Myocyte (in vitro differentiated cells): ENCODE results near the gene FHOD1. TPM values are rescaled to one million over a fixed set of nuclear protein-coding genes. Genes with fewer than 3 reads are reported as not detected.

ENCODE experiments used
- DNase-seq: peaks from one replicate; pipeline ENCODE4 v3.0.0-alpha.2; 2012; ENCODE audit warnings: low read depth
- total RNA-seq: library from RNA; depleted of rRNA; stranded (reverse); fragments of >200 nt; gene quantifications from 2 replicates; pipeline ENCODE4 v1.2.3, GENCODE V29; 2014

FHOD1 gene
- total RNA-seq, 1 donor from 2014 or later: 28.5 TPM

DNA sequence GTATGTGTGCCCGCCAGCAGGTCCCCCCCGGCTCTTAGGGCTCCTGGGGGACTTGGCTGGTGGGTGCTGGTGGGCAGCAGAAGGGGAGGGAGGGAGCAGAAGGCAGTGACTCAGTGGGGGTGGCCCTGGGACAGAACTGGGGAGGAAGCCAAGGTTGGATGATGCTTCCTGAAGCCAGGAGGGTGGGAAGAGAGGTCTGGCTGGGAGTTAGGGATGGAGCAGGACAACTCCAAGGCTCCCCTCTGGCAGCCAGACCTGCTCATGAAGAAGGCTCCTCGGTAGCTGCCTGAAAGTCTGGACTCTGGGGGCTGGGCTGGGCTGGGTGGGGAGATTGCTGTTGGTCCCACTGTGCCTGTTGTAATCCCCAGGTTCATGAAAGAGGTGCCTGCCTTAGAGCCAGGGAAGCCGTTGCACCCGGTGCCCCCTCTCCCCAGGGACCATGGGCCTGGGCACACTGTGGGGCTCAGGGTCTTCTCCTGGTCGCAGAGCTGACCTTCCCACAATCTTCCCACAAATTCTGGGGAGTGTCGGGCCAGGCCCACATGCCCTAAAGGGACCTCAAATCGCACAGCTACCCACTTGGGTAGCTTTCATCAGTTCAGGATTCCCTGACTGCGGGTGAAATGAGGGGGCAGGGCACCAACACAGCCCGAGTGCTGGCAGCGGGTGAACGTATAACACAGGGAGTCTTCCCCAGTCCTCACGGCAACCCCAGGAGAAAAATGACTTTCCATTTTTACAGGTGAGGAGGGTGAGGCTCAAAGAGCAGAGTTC is 30.9 kb upstream of the FHOD1 start:
- peak; percentile 50 for DNase-seq

DNA sequence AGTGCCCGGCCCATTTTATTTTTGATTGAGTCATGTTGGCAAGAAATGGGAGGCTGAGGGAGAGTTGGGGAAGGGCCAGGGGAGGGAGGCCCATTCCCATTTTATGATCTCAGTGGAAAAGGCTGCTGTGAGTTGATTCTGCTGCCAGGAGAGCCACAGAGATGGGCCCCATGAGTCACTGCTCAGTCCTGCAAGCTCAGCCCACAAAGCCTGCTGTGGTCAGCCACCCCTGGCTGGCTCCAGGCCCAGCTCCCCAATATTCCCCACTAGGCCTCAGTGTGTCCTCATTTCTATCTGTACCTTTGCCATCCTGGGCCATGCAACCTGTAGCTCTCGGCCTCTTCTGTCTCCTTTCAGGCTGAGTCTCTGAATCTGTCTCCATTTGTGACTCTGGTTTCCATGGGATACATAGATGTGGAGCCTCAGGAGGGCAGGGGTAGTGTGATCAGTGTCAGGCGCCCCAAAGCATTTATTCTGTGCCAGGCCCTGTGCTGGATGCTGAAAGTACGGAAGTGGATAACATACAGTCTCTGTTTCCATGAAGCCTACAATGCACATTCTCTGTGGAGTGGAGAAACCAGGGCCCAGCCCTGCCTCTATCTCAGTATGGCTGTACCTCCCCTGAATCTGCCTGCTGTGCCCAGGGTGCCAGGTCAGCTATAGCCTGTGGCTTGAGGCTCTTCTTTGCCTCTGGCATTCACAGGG is 30.2 kb upstream of the FHOD1 start:
- DNase-seq: peak; percentile 99

DNA sequence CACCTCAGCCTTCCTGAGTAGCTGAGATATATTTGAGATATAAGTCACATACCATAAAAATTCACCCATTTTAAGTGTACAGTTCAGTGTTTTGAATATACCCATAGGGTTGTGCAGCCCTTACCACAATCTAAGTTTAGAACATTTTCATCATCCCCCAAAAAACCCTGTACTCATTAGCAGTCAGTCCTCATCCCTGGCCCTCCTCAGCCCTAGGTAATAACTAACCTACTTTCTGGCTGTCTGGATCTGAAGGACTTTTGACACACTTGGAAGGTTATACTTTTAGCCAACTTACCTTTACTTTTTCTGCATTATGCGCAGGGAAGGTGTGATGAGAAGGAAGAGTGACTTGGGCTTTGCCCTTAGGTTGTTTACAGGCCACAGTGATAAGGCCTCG is 28.0 kb upstream of the FHOD1 start:
- no peak for DNase-seq

DNA sequence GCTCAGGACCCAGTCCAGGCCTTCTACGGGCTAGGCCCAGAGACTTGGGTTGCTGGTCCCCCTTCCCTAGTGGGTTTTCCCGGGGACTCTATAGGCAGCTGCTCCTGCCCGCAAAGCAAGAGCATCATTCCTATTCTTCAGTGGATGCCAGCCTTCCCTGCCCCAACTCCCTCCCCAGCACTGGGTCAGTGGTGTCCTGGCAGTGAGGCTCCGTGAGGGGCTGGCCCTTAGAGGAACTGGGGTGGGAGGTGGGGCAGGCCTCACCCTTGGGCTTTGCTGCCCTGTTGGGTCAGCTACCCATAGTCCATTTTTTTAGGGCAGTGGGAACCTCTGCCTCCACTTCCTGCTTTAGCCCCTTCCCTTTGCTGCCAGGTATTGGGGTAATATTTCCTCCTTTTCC is 24.2 kb upstream of the FHOD1 start:
- DNase-seq: no peak

DNA sequence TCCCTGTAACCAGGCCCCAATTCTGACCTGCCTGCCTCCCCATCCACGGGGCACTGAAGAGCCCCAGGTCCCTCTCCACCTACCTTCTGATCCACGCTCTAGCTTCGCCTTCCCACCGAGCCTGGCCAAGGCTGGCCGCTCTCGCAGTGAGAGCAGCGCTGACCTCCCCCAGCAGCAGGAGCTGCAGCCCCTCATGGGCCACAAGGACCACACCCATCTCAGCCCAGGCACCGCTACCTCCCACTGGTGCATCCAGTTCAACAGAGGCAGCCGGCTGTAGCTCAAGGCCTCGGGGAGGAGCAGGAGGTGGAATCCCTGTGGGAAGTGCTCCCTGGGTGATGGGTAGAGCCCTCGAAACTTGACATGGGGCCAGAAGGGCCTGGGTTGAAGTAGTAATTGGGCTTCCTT is 23.7 kb upstream of the FHOD1 start:
- no peak for DNase-seq

DNA sequence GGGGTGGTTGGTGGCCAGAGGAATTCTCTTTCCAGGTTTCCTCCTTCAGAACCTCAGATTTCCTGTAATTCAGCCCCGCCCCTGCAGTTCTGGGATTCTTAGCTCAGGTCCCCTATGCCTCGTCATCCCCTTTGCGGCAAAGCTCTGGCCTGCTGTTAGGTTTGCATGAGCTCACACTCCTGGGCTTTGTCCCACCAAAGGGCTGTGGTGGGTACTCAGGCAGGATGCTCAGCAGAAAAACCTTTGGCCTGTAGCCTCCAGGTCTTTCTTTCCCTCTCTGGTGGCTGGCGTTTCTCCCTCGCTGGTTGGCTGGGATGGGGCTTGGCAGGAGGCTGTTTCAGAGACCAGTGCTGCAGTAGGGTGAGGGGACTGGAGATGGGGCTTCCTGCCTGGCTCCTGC is 22.5 kb upstream of the FHOD1 start:
- no peak for DNase-seq

DNA sequence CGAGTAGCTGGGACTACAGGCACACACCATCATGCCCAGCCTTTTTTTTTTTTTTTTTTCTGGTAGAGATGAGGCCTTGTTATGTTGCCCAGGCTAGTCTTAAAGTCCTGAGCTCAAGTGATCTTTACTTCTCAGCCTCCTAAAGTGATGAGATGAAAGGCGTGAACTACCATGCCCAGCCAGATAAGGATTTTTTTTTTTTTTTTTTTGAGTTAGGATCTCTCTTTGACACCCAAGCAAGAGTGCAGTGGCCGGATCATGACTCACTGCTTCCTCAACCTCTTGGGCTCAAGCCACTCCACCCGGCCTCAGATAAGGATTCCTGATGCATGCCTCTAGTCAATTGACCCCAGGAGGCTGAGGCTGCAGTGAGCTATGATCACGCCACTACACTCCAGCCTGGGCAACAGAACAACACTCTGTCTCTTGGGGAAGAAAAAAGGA is 20.9 kb upstream of the FHOD1 start:
- DNase-seq: peak; percentile 81

DNA sequence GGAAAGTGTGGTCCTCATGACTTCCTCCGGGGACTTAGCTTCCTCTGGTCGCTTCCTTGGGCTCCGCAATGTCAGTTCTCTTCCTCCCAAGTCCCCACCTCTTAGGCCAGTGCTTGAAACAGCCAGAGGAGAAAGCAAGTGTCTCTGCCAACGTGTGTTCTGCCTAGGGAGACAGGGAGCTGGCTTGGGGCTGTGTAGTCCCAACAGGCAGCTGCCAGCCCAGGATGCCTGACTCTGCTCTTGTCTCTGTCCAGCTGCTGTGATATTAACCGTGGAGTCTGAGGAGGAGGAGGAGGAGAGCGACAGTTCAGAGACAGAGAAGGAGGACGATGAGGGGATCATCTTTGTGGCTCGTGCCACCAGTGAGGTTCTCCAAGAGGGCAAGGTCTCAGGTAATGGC is 18.6 kb upstream of the FHOD1 start:
- DNase-seq: peak; percentile 58

DNA sequence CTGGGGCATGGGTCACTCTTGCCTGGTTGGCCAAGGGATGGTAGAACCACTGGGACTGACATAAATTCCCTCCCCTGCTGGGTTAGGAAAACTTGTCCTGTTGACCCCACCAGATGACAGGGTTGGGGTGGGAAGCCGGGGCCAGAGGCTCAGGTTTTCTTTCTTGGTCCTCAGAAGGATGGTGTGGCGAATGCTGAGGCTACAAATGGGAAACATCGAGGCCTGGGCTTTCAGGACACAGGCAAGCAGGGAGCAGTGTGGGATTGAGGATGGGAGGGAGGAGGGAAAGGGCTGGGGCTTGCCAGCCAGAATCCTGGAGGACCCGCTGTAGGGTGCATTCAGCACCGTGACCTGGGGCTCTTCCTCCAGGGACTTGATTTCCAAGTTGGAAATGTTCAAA is 17.6 kb upstream of the FHOD1 start:
- DNase-seq: no peak

DNA sequence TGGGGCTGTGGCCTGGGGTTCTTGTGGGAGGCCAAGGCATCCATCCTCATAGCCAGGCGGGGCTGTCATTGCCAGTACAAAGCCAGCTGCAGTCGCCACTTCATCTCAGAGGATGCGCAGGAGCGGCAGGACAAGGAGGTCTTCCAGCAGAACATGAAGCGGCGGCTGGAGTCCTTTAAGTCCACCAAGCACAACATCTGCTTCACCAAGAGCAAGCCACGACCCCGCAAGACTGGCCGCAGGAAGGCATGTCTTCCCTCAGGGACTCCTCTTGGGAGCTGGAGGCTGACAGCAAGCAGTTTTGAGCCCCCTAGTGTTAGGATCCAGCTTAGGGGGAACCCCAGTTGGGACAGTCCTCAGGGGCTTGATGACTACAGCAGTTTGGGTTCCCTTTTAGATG is 17.0 kb upstream of the FHOD1 start:
- peak; percentile 50 for DNase-seq

DNA sequence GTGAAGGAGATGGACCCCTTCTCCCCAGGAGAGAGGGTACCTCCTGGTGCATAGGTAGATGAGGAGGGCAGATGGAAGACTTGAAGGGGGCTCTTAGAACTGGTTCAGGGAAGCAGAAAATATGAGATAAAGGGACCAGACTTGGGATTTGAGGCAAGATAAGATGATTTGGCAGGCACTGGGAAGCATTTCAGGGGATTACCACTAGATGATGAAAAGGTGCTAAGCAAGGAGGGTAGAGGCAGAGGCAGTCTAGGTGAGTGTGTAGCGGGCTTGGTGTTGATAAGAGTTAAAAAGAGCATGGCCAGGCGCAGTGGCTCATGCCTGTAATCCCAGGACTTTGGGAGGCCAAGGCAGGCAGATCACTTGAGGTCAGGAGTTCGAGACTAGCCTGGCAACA is 15.9 kb upstream of the FHOD1 start:
- no peak for DNase-seq

DNA sequence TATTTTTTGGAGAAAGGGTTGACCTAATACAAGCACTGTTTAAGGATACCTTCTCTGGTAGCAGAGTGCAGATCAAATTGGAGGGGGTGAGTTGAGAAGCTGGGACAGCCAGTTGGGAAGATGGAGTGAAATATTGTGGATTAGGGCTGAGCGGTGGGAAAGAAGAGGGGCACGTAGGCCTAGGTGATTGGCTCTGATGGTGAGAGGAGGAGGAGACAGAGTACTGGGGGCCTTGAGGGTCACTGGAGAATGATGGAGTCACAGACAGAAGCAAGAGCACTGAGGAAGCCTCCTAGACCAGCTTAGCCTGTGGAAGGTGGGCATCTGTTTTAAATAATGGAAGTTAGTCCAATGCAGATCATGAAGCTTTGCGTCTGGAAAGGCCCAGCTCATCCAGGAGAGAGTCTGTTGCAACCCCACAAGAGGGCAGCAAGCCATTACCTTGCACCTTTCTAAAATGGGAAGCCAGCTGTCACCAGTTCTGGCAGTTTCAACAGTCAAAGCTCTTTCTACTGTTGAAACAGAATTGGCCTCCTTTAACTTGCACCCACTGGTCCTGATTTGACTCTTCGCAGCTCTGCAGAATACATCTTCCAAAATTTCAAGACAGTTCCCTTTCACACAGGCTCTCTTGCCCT is 13.3 kb upstream of the FHOD1 start:
- peak; percentile 79 for DNase-seq

DNA sequence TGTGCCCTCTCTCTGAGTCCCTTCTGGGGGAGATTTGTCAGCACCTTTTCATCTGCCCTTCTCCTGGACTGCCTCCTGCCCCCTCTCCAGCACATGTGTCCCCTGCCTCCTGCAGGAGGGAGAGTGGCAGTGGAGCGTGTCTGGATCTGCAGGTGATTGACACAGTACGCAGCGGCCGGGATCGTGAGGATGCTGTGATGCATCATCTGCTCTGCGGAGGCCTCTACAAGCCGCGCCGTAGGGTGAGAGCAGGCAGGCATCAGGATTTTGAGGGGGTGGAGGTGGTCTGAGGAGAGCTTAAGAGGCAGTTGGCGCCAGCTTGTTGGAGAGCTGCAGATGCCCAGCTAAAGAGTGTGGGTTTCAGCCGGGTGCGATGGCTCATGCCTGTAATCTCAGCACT is 12.4 kb upstream of the FHOD1 start:
- no peak for DNase-seq

DNA sequence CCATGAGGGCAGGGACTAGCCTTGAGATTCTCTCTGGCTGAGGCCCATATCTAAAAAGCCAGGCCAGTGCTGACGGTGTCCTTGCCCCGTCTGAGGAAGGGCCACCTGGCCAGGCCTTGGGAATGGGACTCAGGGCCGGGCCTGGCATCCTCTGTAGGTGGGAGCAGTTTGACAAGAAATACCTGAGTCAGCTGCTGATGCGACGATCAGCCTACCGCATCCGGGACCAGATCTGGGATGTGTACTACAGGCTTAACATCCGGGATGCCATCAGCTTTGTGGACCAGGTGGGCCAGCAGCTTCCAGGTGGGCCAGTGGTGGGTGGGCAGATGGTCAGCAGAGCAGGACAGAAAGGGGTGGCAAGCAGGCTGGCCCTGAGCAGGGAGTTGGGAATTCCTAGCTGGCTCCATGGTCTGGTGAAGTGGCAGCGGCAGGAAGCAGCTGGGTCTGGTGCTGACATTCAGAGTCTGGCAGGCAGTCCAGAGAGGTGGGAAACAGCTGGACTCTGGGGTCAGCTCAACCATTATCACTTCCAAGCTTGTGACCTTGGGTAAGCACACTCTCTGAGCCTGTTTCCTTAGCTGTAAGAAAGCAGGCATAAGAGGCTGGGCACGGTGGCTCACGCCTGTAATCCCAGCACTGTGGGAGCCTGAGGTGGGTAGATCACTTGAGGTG is 11.0 kb upstream of the FHOD1 start:
- DNase-seq: no peak

DNA sequence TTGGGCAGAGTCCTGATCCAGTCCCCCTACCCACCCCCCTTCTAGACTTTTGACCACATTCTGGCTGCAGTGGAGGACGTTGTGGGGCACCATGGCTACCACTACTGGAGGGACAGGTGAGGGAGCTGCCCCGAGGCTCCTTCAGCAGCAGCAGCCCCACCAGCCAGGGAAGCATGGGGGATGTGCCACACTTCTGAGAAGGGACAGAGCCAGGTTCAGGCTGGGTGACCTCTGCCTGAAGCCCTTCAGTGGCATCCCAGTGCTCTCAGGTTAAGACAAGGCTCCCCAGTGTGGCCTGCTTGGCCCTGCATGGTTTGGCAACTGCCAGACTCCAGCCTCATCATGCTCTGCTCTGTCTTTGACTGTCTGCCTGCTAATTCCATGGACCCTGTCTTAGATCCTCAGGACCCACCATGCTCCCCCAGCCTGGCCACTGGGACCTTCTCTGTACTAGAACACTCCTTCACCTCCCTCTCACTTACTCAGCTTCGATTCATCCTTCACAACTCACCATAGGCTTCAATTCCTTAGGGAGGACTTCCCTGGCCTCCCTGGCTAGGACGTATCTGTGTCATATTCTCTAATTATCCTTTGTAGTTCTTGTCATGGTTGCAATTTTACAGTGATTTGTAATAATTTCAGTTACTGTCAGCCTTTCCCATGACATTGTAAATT is 10.3 kb upstream of the FHOD1 start:
- DNase-seq: no peak

DNA sequence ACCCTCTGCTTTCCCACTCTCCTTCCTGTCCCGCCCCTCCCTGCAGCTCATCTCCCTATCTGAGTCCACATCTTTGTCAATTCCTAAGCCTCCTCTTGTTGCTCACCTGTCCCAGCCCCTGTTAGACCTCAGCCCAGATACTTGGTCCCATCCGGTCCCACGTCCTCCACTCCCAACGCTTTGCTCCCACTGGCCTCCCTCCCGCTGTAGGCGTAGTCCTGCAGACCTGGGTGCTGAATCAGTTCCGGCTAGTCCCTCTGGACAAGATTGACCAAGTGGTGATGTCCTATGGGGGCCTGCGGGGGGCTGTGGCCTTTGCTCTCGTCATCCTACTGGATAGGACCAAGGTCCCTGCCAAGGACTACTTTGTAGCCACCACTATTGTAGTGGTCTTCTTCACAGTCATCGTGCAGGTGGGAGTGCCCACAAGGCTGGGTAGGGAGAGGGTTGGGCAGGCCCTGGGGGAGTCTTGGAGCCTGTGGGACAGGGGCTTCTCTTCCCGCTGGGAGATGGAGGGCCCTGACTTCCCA is 9.5 kb upstream of the FHOD1 start:
- DNase-seq: no peak

DNA sequence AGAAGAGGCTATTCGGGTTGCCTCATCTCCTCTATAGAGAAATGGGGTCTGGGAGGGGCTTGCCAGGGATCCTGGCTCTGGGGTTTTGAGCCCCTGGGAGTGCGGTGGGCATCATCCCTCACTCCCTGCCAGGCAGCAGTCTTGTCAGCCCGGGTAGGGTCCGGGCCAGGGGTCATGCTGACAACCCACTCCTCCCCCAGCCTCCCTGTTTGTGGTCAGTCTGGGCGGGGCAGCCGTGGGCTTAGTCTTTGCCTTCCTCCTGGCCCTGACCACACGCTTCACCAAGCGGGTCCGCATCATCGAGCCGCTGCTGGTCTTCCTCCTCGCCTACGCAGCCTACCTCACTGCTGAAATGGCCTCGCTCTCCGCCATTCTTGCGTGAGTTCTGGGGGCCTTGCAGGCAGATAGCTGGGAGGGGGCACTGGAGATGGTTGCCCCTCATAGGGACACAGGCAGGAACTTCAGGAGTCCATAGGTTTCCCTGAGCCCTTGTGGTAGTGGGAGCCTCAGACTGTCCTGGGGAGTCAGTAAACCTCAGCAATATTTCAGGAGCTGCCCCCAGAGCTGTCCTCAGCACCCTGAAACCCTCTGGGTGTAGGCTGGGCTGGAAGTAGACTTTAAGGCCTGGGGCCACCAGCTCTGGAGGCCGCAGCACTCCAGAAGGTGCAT is 8.4 kb upstream of the FHOD1 start:
- no peak for DNase-seq

DNA sequence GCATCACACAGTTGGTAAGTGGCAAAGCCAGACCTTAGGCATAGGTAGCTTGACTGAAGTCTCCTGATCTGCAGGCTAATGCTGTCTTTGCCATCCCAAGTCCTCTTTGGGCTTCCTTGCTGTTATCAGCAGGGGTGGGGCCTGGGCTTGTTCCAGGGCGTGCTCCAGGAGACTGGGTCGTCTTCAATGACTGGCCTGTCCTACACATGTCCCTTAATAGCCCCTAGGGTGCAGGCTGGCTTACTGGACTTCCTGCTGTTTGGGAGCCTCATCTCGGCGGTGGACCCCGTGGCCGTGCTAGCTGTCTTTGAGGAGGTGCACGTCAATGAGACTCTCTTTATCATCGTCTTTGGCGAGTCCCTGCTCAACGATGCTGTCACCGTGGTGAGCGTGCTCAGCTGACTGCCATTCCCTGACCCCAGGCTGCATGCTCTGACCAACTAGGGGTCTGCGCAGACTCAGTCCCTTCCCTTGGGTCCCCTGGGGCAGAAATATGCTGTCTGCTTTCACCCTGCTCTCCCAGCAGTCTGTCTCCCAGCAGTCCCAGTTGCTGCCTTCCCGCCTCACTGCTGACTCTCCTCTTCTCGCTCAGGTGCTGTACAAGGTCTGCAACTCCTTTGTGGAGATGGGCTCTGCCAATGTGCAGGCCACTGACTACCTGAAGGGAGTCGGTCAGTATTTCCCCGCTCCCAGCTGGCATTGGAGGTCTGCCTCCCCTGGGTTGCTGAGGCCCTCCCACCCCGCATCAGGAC is 7.7 kb upstream of the FHOD1 start:
- DNase-seq: no peak

DNA sequence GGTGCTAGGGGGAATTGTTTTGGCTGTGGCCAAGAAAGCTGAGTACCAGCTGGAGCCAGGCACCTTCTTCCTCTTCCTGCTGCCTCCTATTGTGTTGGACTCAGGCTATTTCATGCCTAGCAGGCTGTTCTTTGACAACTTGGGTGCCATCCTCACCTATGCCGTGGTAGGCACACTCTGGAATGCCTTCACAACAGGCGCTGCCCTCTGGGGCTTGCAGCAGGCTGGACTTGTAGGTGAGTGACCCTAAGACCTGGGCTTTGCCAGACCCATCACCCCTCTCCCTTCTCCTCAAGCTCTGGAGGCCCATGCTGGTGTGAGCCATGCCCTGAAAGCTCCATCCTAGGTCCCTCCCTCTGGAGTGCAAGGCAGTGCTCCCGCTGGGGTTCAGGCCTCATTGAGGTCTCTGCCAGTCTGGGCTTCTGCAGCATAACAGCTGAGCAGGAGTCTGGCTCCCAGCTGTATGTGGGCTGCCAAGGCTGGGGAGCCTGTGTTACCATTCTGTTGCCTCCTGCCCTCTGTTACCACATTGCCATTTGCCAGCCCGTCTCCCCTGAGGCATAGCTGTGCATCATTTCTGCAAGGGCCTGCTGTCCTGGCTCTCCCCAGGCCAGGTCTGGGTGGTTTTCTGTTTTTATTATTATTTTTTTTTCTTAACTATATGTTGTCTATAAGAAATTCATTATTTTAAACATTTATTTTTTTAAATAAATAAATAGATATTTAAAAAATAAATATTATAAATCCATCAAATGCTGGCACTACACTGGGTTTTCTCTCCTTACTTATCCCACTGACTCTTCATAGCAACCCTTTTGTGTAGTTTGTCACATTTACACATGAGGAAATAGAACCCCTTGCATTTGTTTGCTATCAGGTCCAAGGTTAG is 5.6 kb upstream of the FHOD1 start:
- peak; percentile 86 for DNase-seq
